Measurements from ENCODE around the gene ELK1.
"Not testable (repeated sequence)": the region's sequence is repeated elsewhere in the genome, so short reads cannot be mapped to it uniquely, and the experiment has no call there.

Gene ELK1

GRCh38 chrX:47611926-47612325, 38.4 kb downstream of the ELK1 start:
- no peak for DNase-seq (ENCODE audit: low spot score)

DNA sequence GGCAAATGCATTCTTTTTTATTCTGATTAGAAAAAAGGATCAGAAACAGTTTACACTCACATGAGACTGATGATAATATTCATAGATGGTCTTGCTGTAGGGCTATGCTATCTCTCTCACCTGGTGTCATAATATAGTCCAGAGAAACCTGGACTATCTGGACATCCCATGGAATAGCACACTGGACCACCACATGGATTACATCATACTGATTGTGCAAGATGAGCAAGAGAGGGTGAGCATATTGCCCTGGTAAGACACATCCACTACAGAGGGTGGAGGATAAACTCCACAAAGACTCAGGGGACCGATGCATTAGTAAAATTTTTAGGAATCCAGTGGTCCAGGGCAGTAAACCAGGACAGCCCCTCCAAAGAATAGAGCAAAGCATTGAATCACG, 38.9 kb downstream of the ELK1 start:
- DNase-seq (ENCODE audit: low spot score) = no peak

- DNase-seq (ENCODE audit: low spot score) = no peak
Observed at GRCh38 chrX:47610511-47610910, 39.9 kb downstream of the ELK1 start.

GRCh38 chrX:47608130-47608810, 42.1 kb downstream of the ELK1 start:
- no peak for DNase-seq (ENCODE audit: low spot score)

DNA sequence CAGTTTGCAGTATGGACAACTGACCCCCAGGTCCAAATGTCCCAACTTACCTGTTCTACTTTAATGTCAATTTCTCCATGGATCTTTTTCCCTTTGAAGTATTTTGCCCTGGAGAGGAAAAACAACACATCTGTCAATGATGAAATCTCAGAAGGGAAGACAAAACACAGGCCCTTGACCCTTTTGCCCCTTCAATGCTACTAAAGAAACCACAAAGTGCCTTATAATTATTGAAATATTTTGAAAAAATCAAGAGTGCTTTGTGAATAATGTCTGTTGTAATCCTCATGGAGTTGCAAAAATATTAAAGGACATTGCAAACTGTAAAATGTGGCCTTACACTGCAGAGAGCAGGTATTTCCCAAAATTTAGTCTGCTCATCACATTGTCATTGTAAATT, 43.3 kb downstream of the ELK1 start:
- DNase-seq (ENCODE audit: low spot score) = no peak

DNA sequence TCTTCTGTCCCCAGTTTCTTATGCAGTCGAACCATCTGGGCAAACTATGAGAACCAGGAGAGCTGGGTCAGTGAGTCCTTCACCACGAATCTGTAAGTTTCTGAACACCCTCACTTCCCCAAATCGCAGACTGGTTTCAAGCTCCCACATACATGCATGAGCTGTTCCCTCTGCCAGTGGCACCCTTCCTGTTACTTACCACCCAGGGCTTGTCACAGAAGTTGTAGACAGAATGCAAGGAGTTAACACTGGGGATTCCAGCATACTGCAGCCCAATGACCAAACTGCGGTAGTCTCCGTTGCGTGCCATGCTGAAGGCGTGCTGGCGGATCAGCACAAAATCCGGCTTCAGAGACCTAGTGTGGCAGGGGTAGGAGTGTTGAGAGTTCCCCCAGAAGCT, 45.3 kb downstream of the ELK1 start:
- no peak for DNase-seq (ENCODE audit: low spot score)

GRCh38 chrX:47603125-47603524, 47.2 kb downstream of the ELK1 start:
- not testable (repeated sequence) for DNase-seq (ENCODE audit: low spot score)

DNA sequence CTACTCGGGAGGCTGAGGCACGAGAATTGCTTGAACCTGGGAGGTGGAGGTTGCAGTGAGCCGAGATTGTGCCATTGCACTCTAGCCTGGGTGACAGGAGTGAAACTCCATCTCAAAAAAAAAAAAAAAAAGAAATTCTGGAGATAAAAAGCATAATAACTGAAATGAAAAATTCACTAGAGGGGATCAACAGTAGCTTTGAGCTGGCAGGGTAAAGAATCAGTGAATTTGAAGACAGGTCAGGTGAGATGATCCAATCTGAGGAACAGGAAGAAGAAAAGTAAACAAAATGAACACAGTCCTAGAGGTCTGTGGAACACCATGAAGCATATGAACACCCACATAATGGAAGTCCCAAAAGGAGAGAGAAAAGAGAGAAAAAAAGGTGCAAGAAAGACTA, 53.1 kb downstream of the ELK1 start:
- DNase-seq (ENCODE audit: low spot score) = no peak

- DNase-seq (ENCODE audit: low spot score) = no peak
Observed at GRCh38 chrX:47596256-47596655, 54.1 kb downstream of the ELK1 start.

DNA sequence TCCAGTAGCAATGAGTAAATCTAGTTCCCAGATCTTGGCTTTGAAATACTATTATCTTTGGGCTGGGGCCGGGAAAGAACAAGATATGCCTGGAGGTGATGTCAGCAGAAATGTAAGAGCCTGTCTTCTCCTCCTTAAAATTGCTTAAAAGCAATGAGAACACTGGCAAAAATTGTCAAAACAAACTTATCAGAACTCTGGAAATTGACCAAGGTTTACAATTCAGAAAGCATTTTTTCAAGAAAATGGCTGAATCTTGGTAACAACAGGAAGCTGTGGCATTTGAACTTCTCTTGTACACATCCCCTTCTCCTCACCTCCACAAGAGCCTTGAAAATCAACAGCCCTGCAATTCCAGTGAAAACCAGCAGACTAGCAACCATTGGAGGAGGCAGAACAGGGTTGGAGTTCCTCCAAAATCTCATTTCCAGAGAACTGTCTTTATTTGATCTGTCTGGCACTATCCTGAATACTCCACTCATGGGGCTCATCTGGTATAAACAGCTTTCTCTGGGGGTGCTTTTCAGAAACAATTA, 54.6 kb downstream of the ELK1 start:
- DNase-seq (ENCODE audit: low spot score) = no peak

- no peak for DNase-seq (ENCODE audit: low spot score)
Observed at GRCh38 chrX:47593522-47593921, 56.8 kb downstream of the ELK1 start.

- DNase-seq (ENCODE audit: low spot score) = no peak
Observed at GRCh38 chrX:47590984-47591383, 59.4 kb downstream of the ELK1 start.

DNA sequence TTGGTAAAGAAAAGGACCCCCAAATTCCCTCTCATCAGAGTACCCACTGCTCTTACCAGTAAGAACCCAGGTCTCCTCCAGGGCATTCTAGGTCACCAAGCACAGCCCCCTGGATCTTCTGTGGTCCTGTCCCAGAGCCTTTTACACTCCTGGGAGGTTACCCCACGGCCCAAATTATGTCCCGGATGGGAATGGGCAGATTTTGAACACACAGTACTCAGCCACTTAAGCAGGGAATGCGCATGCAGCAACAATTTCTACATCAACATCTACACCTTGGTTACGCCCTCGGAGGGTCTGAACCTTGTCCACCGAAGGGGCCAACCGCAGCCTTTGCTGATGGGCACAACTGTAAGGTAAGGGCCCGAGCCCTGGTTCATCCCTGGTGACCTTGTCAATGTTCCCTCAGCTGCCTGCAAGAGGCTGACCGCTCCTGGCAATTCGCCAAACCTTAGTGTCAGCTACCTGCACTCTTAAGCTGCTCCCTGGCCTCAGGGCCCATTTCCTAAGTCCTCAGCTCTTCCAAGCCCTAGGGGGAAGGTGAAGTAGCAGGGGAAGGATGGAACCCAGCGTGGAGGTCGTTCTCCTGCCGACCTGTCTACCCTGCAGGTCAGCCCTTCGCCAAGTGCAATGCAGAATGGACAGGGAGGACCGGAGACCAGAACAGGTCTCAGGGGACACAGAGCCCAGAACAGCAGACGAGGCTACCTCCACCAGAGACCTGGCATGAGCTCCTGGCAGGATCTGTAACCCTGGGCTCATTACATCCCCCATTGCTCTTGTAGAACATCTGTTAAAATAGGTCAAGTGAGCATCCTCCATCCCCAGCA, 62.2 kb downstream of the ELK1 start:
- no peak for DNase-seq (ENCODE audit: low spot score)

- DNase-seq (ENCODE audit: low spot score) = no peak
Observed at GRCh38 chrX:47587091-47587891, 63.1 kb downstream of the ELK1 start.

- no peak for DNase-seq (ENCODE audit: low spot score)
Observed at GRCh38 chrX:47586043-47586787, 64.1 kb downstream of the ELK1 start.

Data from CD4-positive, alpha-beta T cell treated with Interleukin-15 for 4 hours (primary cell).